ENCODE results near the gene CLUH.
"Not testable (repeated sequence)": the region's sequence is repeated elsewhere in the genome, so short reads cannot be mapped to it uniquely, and the experiment has no call there.

CLUH gene

GRCh38 chr17:2701161-2701995 is 10.2 kb downstream of the CLUH start:
- peak in 1 of 2 donors; percentile 2 for DNase-seq

- DNase-seq = no peak
Measured at GRCh38 chr17:2700491-2701141, 10.9 kb downstream of the CLUH start.

DNA sequence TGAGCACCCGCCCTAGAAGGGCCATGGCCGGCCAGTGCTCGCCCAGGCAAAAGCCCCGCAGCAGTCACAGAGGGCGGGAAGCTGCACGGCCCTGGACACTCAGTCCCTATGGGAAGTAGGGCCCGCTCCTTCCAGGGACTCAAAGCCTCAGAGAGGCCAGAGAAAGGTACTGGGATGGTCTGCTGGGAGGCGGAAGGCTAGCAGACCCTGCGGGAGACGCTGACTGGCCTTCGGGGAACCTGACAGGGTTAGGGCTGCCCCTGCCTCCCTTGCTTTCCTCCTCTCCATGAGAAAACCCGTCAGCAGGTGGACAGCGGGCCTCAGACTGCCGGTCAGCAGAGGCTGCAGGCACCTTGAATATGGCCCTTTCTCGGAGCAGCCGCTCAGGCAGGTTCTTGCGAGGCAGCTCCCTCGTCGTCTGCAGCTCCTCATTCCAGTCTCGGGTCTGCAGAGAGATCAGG is 11.5 kb downstream of the CLUH start:
- DNase-seq = no peak

- not testable (repeated sequence) for DNase-seq
Measured at GRCh38 chr17:2699216-2699805, 12.3 kb downstream of the CLUH start.

GRCh38 chr17:2697611-2698162 is 13.9 kb downstream of the CLUH start:
- DNase-seq = no peak

DNA sequence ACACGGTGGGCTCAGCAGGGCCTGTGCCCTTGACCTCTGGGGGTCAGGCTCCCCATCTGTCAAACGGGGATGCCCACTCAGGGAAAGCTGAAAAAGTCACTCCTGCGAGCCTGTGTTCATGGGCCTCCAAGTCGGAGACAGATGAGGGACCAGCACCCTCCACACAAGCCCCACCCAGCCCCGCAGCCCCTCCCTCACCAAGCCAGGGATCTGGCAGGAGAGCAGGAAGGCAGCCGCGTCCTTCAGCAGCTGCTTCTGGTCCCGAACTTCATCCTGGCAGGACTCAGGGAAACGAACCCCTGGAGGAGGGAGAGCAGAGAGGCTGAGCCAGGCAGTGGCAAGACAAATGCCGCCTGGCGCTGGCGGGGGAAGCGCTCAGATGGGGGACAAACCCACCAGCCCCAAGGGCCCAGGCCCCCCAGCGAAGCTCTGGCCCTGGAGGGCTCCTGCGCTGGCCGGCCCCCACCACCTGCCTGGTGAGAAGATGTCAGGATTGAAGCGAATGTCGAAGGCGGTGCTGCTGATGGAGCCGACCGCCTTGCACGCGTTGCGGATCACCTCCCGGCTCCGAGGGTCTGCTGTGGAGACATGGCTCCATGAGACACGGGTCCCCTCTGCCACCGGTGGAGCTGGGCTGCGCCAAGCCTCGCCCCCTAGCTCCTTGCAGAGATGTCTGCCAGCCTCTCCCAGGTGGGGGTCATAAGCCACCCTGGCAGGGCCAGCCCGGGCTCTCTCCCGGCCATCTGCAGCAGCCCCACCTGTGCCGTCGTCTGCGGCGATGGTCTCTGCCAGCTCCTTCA is 15.4 kb downstream of the CLUH start:
- DNase-seq = no peak

DNA sequence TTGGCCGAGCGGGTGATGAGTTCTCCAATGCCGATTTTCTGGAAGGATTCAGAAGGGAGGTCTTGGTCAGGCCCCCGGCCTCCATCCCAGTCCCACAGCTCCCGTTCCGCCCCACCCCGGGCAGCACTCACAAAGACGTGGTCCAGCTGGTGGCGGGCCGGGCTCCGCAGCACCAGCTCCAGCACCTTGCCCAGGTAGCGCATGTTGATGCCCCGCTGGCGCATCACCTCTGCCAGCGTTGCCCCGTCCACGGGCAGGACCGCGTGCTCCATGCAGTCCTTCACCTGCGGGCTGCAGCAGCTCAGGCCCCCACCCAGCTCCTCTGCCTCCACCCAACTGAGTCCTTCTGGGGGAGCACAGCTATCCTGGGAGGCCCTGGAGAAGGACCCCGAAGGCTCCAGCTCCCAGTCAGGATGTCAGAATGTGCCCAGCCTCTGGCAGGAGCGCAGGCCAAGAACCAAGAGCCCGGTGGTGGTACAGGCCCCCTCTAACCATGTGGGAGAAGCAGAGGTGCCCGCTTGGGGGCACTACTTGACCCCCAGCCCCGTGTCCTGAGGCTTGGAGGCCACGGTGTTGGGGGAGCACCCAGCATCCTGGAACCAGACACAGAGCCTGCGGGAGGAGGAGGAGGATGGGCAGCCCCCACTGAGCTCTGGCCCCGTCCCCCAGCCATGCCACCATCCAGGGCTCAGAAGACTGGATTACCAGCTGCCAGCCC is 16.2 kb downstream of the CLUH start:
- DNase-seq = no peak

DNA sequence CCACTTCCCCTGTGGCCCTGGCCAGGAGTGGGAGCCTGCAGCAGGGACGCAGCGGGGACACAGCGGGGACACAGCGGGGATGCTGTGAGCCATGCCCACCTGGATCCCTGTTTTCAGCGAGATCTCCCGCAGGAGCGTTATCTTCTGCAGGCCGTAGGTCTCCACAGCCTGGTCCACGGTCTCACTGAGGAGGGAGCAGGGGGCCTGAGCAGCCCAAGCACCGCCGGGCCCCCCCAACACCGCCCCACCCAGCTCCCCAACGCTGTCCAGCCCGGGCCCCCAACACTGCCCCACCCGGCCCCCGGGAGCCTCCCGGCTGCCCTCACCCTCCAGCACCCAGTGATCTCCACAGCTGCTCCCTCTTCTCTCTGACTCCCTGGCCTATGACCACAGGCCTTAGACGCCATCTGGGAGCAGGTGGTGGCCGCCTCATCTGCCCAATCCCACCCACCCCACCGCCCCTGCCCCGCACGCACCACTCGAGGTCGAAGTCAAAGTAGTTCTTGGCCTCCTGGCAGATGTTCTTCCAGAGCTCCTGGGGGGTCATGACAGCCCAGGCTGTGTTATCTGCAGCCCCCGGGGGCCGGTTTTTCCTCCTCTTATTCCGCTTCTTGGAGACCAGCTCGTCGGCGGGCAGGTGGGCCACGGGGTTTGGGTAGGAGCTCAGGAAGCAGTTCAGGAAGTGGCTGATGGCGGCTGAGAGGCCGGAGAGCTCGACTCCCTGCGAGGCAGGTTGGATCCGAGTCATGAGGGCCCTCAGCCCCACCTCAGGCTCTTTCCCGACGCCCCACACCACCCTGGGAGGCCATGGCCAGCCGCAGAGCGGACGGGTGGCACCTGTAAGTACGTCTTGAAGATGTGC is 17.0 kb downstream of the CLUH start:
- no peak for DNase-seq

DNA sequence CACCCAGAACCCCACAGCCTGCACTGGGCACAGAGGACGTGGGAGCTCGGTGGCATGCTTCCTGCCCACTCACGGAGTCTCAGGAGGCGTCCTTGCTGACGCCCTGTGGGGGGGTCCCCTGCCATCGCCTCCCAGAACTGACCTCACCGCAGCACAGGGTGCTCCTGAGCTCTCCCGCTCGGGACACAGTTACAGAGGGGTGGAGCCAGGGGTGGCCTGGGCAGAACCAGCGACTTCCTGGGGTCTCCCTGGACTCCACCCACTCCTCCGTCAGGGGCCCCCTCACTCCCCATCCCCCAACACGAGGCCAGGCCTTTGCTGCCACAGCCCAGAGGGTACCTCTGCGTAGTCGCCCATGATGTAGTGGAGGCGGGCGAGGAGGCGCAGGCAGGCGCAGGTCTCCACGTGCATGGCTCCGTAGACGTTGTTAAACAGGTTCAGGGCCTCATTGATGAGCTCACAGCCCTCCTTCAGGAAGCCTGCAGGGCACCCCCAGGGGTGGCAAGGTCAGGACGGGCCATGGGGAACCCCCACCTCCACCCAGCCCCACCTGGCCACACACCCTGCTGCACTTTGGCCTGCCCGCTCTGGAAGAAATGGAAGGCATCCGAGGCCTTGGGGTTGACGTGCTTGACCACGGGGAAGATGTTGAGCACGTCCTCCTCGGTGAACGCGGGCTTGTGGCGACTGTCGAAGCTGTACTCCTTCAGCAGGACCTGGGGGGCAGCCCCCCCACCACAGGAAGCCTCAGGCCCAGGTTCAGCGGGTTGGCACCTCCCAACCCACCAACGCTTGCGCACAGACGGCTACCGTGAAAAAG is 17.8 kb downstream of the CLUH start:
- DNase-seq = no peak

GRCh38 chr17:2692781-2693135 is 18.8 kb downstream of the CLUH start:
- DNase-seq = no peak

- DNase-seq = no peak
Measured at GRCh38 chr17:2691965-2692780, 19.4 kb downstream of the CLUH start.

DNA sequence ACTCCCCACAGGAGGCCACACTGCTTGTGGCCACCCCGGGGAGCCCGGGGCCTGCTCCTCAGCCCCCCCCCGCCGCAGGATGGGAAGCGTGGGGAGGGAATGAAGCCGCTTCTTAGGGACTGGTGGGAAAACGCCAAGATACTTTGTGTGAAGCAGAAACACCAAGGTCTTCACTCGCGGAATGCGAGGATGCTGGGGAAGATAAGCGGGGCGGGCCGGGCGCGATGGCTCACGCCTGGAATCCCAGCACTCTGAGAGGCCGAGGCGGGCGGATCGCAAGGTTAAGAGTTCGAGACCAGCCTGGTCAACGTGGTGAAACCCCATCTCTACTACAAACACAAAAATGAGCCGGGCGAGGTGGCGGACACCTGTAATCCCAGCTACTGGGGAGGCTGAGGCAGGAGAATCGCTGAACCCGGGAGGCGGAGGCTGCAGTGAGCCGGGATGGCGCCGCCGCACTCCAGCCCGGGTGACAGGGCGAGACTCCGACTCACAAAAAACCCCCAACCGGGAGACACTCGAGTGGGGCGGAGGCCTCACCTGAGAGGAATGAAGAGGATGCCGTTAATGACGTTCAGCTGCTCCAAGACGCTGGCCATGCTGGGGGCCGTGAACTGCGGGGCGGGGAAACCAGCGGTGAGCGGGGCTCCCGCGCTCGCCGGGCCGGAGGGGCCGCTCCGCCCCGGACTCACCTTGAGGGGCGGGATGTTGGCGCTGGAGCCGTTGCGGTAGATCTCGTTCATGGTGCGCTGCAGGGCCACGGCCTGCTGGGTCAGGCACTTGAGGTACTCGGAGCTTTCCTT is 20.3 kb downstream of the CLUH start:
- DNase-seq = no peak

DNA sequence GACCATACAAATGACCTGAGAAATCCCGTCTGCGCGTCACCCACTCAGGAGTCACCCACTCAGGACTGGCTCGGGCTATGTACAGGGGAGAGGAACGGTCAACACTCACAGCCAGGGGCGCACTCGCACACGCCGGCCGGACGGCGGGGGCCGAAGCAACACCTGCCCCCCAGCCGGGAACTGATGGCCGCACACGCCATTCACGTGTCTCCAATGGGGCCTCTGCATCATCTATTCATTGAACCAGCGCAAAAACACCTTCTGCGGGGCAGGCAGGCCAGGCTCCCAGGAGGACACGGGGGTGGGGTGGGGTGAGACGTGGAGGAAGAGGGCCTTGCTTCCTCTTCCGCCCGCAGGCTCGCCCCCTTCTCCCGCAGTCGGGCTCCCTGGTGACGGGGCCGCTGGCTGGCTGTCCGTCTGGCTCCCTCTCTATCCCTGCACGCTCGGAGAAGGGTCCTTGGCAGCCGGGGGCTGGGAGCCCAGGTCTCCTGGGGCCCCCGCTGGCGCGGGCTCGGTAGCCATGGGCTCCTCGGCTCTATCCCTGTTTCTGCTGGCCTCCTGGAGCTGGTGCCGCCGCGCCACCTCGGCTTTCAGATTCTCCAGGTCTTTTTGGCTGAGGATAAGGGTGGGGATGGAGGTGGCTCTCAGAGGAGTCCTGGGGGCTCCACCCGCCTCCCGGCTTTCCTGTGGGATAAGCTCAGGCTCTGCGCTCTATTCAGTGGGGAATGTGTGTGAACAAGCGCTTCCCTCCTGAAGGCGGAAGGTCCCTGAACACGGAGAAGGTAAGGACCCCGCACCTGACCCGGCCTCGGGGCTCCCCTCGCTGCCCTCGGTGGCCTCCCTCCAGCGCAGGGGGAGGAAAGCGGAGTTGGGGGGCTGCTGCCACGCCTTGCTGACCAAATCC is 21.1 kb downstream of the CLUH start:
- DNase-seq = no peak

DNA sequence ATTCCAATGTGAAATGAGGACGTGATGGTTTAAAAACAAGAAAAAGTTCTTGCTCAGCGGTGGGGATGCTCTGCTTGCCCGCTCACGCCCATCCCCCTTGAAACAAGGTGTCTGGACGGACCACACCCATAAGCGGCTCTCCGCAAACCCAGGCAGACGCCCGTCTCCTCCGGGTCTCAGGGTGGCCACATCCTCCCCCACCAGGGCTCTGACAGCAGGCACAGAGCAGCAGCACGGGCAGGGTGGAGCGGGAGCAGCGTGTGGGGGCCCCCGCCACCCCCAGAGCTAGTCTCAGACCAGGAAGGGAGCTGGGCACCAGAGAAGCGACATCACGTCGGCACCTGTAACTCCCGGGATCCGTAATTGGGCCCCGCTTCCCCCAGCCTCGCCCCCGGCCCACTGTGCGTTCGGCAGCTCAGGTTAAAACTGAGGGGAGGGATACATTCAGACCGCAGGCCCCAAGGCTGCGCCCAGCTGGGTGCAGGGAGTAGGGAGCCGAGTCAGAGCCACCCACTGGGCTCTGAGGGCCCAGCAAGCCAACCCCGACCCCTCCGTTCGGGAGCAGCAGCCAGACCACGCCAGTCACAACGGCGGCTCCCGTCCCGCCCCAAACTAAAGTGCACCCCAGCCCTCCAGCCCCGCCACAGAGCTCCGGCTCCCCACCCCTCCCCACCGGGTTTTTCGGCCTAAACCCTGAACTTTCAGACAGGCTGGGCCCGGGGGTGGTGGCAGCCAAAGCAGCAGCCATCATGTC is 22.0 kb downstream of the CLUH start:
- DNase-seq = no peak

DNA sequence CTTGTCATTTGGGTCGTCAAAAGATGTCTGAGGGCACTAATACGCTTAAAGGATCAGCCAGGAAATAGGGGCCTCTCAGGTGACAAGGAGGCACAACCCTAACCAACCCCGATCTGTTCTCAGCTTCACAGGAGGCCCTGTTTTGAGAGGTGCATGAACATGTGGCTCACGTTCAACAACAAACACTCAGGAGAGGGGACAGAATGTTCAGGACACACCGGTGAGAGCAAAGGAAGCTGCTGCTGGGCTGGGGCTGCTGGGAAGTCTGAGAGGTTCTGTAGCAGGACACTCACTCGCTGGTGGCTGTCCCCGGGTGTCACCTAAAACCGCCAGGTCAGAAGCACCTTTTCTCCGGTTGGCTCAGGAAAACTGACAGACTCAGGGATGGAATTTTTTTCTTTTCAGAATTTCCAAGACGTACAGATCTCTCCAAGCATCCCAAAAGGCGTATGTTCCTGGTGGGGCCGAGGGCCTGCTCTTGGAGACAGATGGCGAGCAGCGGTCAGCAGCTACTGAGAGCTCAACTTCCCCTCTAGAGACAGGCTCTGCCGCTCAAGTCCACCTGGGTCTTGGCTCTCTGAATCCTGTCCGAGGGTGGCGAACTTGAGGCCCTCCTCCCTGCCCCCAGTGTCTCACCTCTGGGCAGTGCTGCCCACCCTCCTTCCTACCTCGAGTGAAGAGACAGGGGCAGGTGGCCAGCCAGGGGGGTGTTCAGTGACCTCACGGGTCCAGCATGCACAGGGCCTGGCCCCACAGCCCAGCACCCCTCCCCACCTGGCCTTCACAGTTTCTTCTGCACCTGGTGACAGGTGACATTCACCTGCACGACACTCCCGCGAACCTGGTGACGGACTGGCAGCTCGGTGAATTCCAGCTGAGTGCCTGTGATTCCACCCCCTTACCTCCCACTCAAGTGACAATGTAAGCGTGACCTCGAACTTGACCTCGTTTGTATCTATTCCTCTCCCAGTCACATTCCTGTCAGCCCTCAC is 22.9 kb downstream of the CLUH start:
- DNase-seq = no peak

All from activated CD4-positive, alpha-beta T cell treated with anti-CD3 and anti-CD28 coated beads for 4 hours (primary cell).